GM18511 (cell line): Measurements from ENCODE around the gene ARHGAP19.
A peak's percentile ranks its signal among the peaks of the same experiment; 100 is the strongest.

Source experiments
- ATAC-seq: cut with Tn5 transposase; IDR thresholded peaks from one replicate; pipeline ENCODE4 v1.9.1; 2021; ENCODE audit warnings: mild to moderate bottlenecking, moderate library complexity; ENCODE audit not compliant: unreplicated experiment

The ARHGAP19 gene, protein sequence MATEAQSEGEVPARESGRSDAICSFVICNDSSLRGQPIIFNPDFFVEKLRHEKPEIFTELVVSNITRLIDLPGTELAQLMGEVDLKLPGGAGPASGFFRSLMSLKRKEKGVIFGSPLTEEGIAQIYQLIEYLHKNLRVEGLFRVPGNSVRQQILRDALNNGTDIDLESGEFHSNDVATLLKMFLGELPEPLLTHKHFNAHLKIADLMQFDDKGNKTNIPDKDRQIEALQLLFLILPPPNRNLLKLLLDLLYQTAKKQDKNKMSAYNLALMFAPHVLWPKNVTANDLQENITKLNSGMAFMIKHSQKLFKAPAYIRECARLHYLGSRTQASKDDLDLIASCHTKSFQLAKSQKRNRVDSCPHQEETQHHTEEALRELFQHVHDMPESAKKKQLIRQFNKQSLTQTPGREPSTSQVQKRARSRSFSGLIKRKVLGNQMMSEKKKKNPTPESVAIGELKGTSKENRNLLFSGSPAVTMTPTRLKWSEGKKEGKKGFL

DNA sequence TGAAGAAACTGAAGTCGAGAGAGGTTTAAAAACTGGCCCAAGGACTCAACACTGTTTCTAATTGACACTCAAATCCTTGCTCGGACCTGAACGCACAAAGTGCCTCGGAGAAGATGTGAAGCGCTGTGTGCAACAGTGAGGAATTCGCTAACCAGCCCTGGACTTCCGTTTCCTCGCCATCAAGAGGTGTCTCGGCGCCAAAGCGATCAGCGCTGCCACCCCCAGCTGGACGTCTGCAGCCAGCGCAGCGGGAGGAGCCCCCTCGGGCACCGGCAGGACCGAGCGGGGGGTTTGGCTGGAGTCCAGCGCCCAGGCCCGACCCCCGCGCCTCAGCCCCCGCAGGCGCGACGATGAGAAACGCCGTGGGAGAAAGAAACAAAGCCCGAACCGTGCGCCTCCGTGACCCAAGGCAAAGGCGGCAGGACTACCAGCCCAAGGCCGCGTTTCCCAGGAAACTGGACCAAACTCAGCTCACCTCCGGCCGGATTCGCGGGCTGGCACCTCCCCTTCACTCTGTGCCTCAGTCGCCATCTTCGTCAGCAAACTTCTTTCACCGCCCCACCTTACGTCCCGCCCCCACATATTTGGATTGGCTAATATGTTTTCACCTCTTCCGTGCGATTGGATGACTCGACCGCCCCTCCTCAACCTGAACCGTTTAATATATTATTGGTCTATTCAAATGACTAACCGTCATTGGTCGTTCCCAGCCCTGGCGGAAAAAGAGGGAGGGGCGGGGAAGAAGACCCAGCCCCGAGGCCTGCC lies at the start of gene ARHGAP19:
Gene ARHGAP19 (minus strand): TSS at position 541 of the 765 bp plus-strand sequence. CDS start 10 bp downstream, at position 531.
- peak; percentile 98 for ATAC-seq

DNA sequence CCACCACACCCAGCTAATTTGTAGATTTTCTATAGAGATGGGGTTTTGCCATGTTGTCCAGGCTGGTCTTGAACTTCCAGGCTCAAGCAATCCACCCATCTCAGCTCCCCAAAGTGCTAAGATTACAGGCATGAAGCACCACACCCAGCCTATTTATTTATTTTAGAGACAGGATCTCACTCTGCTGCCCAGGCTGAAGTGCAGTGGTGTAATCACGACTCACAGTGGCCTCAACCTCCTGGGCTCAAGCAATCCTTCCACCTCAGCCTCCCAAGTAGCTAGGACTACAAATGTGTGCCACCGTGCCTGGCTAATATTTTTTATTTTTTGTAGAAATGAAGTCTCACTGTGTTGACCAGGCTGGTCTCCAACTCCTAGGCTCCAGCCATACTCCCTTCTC lies 49.0 kb upstream of the ARHGAP19 start:
- no peak for ATAC-seq

- ATAC-seq: no peak
Observed at GRCh38 chr10:97338041-97338440, 45.6 kb upstream of the ARHGAP19 start.

DNA sequence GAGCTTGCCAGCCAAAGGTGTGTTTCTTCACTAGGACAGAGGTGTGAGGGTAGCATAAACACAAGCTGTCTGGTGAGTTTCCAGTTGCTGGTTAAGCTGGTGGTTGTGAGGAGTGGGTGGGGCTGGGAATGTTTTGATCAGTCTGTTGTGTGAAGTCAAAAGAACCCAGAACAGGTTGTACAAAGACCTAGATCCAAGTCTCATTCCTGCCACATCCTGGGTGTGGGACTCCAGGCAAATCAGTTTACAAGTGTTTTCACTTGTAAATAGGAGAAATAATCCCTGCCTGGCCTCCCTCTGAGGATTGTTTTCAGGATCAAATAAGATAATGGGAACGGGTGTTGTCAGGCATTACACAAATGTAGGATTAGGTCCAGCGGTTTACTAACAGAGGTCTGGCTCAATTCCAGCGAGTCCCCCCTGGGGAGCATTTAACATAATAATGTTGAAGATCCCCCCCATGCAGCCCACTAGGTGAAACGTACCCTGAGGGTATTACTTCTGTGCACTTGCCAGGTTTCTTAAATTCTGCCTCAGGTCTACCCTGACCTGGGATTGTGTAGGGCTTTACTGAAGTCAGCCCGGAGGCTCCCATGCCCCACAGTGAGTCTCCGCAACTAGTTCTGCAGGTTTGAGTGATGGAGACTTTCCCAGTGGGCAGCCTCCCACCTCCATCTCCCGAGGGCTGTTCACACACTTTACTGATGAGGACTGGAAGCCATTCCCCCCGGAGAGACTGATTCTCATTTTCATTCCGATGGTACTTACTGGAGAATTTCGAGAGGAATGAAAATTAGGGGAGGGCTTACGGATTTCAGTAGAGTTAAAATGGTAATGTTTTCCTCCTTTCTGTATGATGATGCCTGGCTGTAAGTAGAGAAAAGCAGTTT lies 44.8 kb upstream of the ARHGAP19 start:
- no peak for ATAC-seq

DNA sequence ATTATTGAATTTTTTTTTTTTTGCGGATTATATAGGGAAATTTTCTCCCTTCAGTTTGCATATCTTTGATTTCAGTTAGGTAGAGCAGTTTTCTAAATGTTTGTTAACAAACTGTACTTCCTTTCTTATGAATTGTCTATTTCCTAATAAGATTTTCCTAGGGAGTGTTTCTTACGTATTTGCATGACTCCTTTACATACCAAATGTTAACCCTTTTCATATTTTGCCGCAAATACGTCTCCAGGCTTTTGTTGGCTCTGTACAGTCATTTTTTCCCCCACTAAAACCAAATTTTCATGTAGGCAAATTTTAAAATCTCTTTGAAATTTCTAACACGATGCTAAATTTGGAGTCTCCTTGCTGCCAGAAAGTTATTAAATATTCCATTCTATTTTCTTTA lies 44.0 kb upstream of the ARHGAP19 start:
- no peak for ATAC-seq

- ATAC-seq: no peak
Observed at GRCh38 chr10:97336006-97336405, 43.6 kb upstream of the ARHGAP19 start.

- no peak for ATAC-seq
Observed at GRCh38 chr10:97335188-97335619, 42.8 kb upstream of the ARHGAP19 start.

- ATAC-seq: peak; percentile 88
Observed at GRCh38 chr10:97334370-97335175, 42.1 kb upstream of the ARHGAP19 start, which contains the start of gene FRAT2. Gene FRAT2 (minus strand): TSS chr10:97334729. CDS start chr10:97334572, 157 bp downstream.

GRCh38 chr10:97333601-97334369 lies 41.3 kb upstream of the ARHGAP19 start:
- ATAC-seq: peak; percentile 34

DNA sequence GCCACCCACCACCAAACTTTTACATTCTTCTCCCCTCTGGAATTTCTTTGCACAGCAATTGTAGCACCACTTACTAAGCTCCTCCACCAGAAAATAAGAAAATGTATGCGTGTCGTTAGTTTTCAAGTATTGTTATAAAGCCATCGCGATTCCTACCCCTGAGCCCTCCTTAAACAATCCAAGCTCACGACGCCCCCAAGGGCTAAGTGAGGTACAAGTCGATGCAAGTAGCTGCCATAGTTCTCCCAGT lies 40.8 kb upstream of the ARHGAP19 start:
- ATAC-seq: no peak

GRCh38 chr10:97332591-97333350 lies 40.3 kb upstream of the ARHGAP19 start:
- no peak for ATAC-seq

DNA sequence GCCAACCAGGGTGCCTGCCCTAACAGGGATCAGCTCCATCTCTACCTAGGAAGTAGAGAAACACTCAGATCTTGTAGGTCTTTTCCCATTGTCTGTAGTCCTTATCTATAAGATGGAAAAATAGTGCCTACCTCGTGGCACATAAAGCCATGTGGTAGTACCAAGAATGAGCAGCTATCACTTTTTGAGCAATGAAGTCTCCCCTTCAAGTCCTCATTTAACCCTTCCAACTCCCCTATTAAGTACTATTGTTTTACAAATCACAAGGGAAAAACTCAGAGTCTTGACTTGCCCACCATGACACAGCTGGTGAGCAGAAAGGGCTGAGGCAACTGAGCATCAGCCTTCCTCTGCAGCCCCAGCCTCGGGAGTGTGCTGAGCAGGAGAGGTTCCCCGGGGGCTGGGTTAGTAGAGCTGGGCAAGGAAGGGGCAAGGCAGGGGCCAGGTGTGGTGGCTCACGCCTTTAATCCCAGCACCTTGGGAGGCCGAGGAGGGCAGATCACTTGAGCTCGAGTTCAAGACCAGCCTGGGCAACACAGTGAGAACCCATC lies 38.8 kb upstream of the ARHGAP19 start:
- ATAC-seq: no peak

DNA sequence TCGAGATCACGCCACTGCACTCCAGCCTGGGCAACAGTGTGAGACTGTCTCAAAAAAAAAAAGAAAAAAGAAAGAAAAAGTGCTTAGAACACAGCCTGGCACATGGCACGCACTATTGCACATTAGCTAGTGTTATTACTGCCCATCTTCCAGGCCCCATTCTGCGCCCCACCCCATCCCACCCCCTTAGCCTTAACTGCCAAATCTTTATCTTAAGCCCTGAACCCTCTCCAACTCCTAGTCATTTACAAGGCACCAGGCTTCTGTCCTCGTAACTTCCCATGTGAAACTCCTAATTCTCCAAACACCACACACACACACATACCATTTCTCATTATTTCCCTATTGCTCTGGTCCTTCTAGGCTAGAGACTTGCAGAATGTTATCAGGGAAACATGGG lies 37.3 kb upstream of the ARHGAP19 start:
- no peak for ATAC-seq

DNA sequence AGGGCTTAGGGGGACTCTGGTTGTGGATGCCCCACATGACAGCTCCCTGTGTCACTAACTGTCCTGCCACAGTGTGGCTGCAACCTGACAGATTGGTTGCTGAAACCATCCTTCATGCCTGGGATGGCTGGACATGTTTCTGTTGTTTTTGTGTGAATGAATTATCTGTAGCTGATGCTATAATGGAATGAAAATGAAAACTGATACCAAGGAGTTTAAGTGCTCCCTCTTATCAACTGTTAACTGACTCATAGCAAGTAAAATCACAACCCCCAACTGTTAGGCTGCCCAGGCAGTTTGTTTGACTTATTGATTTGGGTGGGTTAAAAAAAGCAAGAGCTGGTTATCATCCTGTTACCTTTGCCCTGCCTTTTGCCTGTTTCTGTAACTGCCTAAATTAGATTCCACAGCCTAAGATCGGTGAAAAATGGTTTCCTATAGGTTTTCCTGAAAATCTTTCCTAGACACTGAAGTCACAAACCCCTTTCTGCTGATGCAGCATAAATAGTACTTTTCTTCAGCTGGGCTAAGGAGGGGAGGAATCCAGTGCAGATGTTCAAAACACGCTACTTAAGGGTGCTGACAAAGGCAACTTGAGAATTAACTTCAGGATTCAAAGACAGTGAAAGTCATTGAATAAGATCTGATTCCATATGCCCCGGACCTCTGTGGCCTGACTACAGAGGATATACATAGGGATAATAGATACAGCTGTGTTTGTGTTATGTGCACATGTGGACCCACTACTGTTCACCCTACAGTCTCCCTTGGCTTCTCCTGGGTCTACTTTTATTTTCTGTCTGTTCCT lies 36.4 kb upstream of the ARHGAP19 start:
- ATAC-seq: no peak

DNA sequence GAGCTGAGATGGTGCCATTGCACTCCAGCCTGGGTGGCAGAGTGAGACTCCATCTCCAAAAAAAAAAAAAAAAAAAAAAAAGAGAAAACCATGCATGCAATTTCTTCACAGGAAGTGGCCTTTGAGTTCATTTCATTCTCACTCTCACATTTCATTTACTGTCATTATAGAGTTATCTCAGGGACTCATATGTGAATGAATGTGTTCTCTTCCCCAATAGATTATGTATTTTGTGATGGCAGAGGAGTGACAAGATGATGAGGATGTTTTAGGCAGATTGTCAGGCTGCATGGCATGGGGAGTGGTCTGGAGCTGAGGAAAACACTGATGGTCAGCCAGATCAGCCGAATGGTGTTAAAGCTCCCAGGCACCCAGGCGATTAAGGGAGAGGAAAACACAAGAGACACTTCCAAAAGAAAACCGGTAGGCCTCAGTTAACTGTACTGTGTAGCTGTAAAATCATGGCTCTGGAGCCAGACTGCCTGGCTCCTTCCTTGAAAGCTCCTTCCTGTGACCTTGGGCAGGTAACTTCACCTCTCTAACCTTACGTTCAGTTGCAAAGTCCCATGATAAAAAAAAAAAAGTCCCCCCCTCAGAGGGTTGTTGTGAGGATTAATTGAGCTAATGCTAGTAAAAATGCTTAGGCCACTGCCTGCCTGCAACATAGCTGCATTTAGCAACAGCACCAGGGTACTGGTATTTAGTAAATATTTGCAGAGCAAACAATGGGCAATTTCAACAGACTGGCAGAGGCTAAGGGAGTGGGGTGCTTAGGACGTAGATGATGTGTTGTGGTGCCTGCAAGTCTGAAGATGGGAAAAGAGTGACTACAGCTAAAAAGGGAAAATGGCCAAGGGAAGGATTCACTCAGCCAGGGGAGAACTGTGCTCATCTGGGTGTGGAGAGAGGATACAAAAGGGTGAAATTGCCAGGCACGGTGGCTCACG lies 35.2 kb upstream of the ARHGAP19 start:
- no peak for ATAC-seq

DNA sequence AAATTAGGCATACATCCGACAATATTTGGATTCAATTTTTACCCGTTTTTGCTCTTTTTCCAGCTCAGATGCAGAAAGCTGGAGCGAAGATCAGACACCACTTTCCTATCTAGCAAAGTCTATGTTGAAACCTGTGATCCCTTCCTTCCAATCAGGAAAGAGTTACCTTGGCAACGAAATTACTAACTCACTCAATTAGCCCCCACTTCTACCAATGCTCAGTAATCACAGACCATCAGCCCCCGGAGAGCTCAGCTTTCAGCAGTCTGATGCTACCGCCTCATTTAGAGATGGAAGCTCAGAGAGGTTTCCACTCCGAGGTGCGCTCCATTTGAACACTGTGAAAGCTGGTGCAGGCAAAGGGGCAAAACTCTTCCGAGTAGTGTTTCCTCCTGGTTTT lies 33.3 kb upstream of the ARHGAP19 start:
- ATAC-seq: no peak

DNA sequence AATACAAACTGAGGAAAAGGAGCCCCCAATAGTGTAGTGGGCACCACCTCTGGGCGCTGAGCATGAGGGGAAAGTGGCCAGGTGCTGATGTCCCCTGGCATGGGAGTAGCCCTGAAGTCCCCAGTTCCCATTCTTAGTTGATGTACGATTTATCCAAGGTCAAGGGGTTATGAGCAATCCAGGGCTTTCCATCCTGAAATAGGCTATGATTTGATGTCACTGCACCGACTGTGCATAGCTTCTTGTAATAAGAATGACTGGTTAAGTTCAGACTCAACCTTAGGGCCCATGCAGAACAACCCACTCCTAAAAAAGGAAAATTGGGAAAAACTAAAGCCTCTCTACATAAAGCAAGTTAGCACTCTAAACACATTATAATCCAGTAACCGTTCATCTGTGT lies 31.1 kb upstream of the ARHGAP19 start:
- no peak for ATAC-seq
